DND-41 (cell line): ENCODE data around the gene TAAR5.

Experiments
- EZH2 ChIP-seq: IDR thresholded peaks from 3 replicates; pipeline ENCODE4 v1.6.1; 2012; ENCODE audit warnings: borderline replicate concordance, low read depth, mild to moderate bottlenecking, moderate library complexity, low read length, inconsistent platforms; ENCODE audit not compliant: severe bottlenecking
- TF ChIP-seq, protein P1 (sequence below): IDR thresholded peaks from 2 replicates; pipeline ENCODE4 v1.5.1; 2012; ENCODE audit warnings: borderline replicate concordance, low read length, moderate library complexity, mild to moderate bottlenecking; ENCODE audit not compliant: poor library complexity, severe bottlenecking; ENCODE audit errors: extremely low read depth

DNA sequence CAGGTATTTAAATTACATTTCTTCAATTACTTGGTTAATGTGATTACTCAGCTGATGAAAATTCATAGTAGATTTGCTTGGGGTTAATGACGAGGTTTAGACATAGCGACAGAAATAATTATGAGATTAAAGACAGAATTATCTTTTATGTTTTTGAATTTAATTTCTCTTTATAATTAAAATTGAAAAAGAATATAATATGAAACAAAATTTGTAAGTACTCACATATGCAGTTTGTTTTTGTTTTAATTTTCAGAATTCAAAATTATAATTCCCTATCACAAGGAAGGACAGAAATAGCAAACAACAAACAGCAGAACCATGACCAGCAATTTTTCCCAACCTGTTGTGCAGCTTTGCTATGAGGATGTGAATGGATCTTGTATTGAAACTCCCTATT, 37.2 kb downstream of the TAAR5 start, which contains the start of gene TAAR8:
- TF ChIP-seq, protein P1, sequence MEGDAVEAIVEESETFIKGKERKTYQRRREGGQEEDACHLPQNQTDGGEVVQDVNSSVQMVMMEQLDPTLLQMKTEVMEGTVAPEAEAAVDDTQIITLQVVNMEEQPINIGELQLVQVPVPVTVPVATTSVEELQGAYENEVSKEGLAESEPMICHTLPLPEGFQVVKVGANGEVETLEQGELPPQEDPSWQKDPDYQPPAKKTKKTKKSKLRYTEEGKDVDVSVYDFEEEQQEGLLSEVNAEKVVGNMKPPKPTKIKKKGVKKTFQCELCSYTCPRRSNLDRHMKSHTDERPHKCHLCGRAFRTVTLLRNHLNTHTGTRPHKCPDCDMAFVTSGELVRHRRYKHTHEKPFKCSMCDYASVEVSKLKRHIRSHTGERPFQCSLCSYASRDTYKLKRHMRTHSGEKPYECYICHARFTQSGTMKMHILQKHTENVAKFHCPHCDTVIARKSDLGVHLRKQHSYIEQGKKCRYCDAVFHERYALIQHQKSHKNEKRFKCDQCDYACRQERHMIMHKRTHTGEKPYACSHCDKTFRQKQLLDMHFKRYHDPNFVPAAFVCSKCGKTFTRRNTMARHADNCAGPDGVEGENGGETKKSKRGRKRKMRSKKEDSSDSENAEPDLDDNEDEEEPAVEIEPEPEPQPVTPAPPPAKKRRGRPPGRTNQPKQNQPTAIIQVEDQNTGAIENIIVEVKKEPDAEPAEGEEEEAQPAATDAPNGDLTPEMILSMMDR = no peak
- no peak for TF ChIP-seq EZH2
